Liver (tissue), 9 donors: Measurements from ENCODE around the gene RAB11A. TPM values are rescaled to one million over a fixed set of nuclear protein-coding genes. Genes with fewer than 3 reads are reported as not detected.

ENCODE experiments used
- DNase-seq: peaks from one replicate; pipeline ENCODE4 v3.0.0-alpha.2; 2017; ENCODE audit warnings: low spot score
- H3K27ac ChIP-seq, 2 donors: one replicate each; pipeline ENCODE4 v1.7.0; 2013; ENCODE audit warnings: inconsistent platforms in 2 of 2, low read length in 2 of 2, control low read depth in 1 of 2, low read depth in 1 of 2, mild to moderate bottlenecking in 1 of 2
- H3K27me3 ChIP-seq, 4 donors: one replicate each; pipeline versions ENCODE4 v1.6.1 to v1.7.0; 2013; ENCODE audit warnings: low read length in 3 of 4, inconsistent platforms in 1 of 4, mild to moderate bottlenecking in 1 of 4, moderate library complexity in 1 of 4; ENCODE audit not compliant: control insufficient read depth in 4 of 4, insufficient read depth in 4 of 4
- H3K36me3 ChIP-seq, 4 donors: one replicate each; pipeline versions ENCODE4 v1.6.1 to v1.7.0; 2013; ENCODE audit warnings: low read length in 3 of 4, mild to moderate bottlenecking in 3 of 4, low read depth in 1 of 4, moderate library complexity in 1 of 4; ENCODE audit not compliant: control insufficient read depth in 4 of 4, insufficient read depth in 3 of 4
- H3K4me1 ChIP-seq, 4 donors: one replicate each; pipeline versions ENCODE4 v1.6.1 to v1.7.0; 2013; ENCODE audit warnings: low read length in 3 of 4, mild to moderate bottlenecking in 3 of 4, moderate library complexity in 1 of 4; ENCODE audit not compliant: control insufficient read depth in 4 of 4, insufficient read depth in 4 of 4
- H3K4me3 ChIP-seq, 3 donors: one replicate each; pipeline versions ENCODE4 v1.6.1 to v1.7.0; 2013; ENCODE audit warnings: low read length in 3 of 3, control low read depth in 1 of 3, low read depth in 1 of 3, mild to moderate bottlenecking in 1 of 3
- H3K9ac ChIP-seq, 2 donors: one replicate each; pipeline ENCODE4 v1.7.0; 2013; ENCODE audit warnings: low read length in 2 of 2, mild to moderate bottlenecking in 2 of 2, moderate library complexity in 2 of 2, control low read depth in 1 of 2, low read depth in 1 of 2
- H3K9me3 ChIP-seq, 4 donors: one replicate each; pipeline versions ENCODE4 v1.6.1 to v1.7.0; 2013; ENCODE audit warnings: low read length in 3 of 4; ENCODE audit not compliant: control insufficient read depth in 4 of 4
- ATF3 ChIP-seq: IDR thresholded peaks from 2 replicates; pipeline ENCODE4 v1.6.1; 2016; ENCODE audit warnings: antibody characterized with exemption
- CTCF ChIP-seq: fragments of 150-350 bp; IDR thresholded peaks from 2 replicates; pipeline ENCODE4 v1.5.1; 2017; ENCODE audit warnings: improper control_type of control experiment, low read depth, low read length; ENCODE audit not compliant: missing input control
- EGR1 ChIP-seq, 2 donors: IDR thresholded peaks; 2 replicates each; pipeline ENCODE4 v1.6.1; 2016 to 2018; ENCODE audit warnings: antibody characterized with exemption in 2 of 2, low read depth in 2 of 2
- FOXA1 ChIP-seq: IDR thresholded peaks from 2 replicates; pipeline ENCODE4 v1.6.1; 2016; ENCODE audit warnings: antibody characterized with exemption
- GABPA ChIP-seq, 2 donors: IDR thresholded peaks in 1 of 2; conservative IDR thresholded peaks in 1 of 2; 2 replicates each; pipeline ENCODE4 v1.6.1; 2016; ENCODE audit warnings: antibody characterized with exemption in 2 of 2, mild to moderate bottlenecking in 1 of 2, moderate library complexity in 1 of 2
- HNF4A ChIP-seq, 2 donors: conservative IDR thresholded peaks; 2 replicates each; pipeline ENCODE4 v1.6.1; 2016; ENCODE audit warnings: antibody characterized with exemption in 2 of 2, mild to moderate bottlenecking in 2 of 2
- HNF4G ChIP-seq: IDR thresholded peaks from 2 replicates; pipeline ENCODE4 v1.6.1; 2016; ENCODE audit warnings: antibody characterized with exemption
- JUND ChIP-seq, 2 donors: IDR thresholded peaks; 2 replicates each; pipeline ENCODE4 v1.6.1; 2016; ENCODE audit warnings: antibody characterized with exemption in 2 of 2
- MAX ChIP-seq: IDR thresholded peaks from 2 replicates; pipeline ENCODE4 v1.6.1; 2016; ENCODE audit warnings: antibody characterized with exemption
- RAD21 ChIP-seq, 2 donors: IDR thresholded peaks; 2 replicates each; pipeline ENCODE4 v1.6.1; 2016; ENCODE audit warnings: antibody characterized with exemption in 2 of 2, mild to moderate bottlenecking in 2 of 2
- REST ChIP-seq: IDR thresholded peaks from 2 replicates; pipeline ENCODE4 v1.6.1; 2016; ENCODE audit warnings: antibody characterized with exemption, mild to moderate bottlenecking
- RXRA ChIP-seq, 2 donors: IDR thresholded peaks; 2 replicates each; pipeline ENCODE4 v1.6.1; 2017 to 2018; ENCODE audit warnings: antibody characterized with exemption in 2 of 2, mild to moderate bottlenecking in 1 of 2
- SP1 ChIP-seq: IDR thresholded peaks from 2 replicates; pipeline ENCODE4 v1.6.1; 2018; ENCODE audit warnings: antibody characterized with exemption, mild to moderate bottlenecking
- TAF1 ChIP-seq: conservative IDR thresholded peaks from 2 replicates; pipeline ENCODE4 v1.6.1; 2016; ENCODE audit warnings: antibody characterized with exemption, mild to moderate bottlenecking
- YY1 ChIP-seq: IDR thresholded peaks from 2 replicates; pipeline ENCODE4 v1.6.1; 2016; ENCODE audit warnings: antibody characterized with exemption, mild to moderate bottlenecking
- ZBTB33 ChIP-seq: IDR thresholded peaks from 2 replicates; pipeline ENCODE4 v1.6.1; 2016; ENCODE audit warnings: antibody characterized with exemption
- WGBS: extraction: QIAGEN DNeasy Blood & Tissue Kit; methylation state at CpG from one replicate; pipeline ENCODE4 v1.1.7; 2013; 5-methylcytosine and 5-hydroxymethylcytosine counted together
- polyA plus RNA-seq, 2 donors: library from polyadenylated mRNA; stranded (reverse) in 1 of 2; unstranded in 1 of 2; fragments of 200-250 nt in 1 of 2; fragments of >200 nt in 1 of 2; fragmentation: Nextera tagmentation in 1 of 2; extraction: Ambion mirVana in 1 of 2; gene quantifications; one replicate each; pipeline versions ENCODE4 v1.2.1 to v1.2.3, GENCODE V29; 2013 to 2015
- total RNA-seq, 2 donors: library from RNA; depleted of rRNA; stranded (reverse); fragments of >200 nt; gene quantifications; one replicate each; pipeline ENCODE4 v1.2.3, GENCODE V29; 2014
- donor health status: healthy.
- donor health status: healthy.
- donor health status: healthy.
- donor health status: healthy.
- donor health status: healthy.

The RAB11A gene
- total and polyA plus RNA-seq, 4 donors: 40.6 to 100 (median 81.7) TPM

GRCh38 chr15:65923264-65923663 is 54.0 kb downstream of the RAB11A start:
- no peak overlapping the region for H3K27ac ChIP-seq
- H3K9ac ChIP-seq: no peak overlapping the region
- no peaks in the 10 kb centered on the region for H3K36me3 ChIP-seq
- no peaks in the 10 kb centered on the region for H3K4me1 ChIP-seq
- no peaks in the 10 kb centered on the region for H3K27me3 ChIP-seq
- no peaks in the 10 kb centered on the region for H3K9me3 ChIP-seq
- TF ChIP-seq RAD21 (IDR thresholded peaks at IDR 0.05) (no peak), ATF3 (no peak), CTCF (no peak)
- H3K4me3 ChIP-seq: no peak overlapping the region
- 88% methylated on average over 5 of the region's 5 CpGs for WGBS
- DNase-seq: no peak

GRCh38 chr15:65924004-65924403 is 54.7 kb downstream of the RAB11A start:
- DNase-seq: no peak
- H3K9ac ChIP-seq: no peak overlapping the region
- H3K9me3 ChIP-seq: no peaks in the 10 kb centered on the region
- H3K4me3 ChIP-seq: no peak overlapping the region
- no peaks in the 10 kb centered on the region for H3K27me3 ChIP-seq
- WGBS: 92% methylated on average over 3 of the region's 3 CpGs
- no peak for TF ChIP-seq RAD21 (IDR thresholded peaks at IDR 0.05)
- TF ChIP-seq YY1: no peak
- no peaks in the 10 kb centered on the region for H3K4me1 ChIP-seq
- no peak overlapping the region for H3K27ac ChIP-seq
- H3K36me3 ChIP-seq: no peaks in the 10 kb centered on the region

- Histone ChIP-seq H3K36me3 (no peaks in the 10 kb centered on the region), H3K27ac (no peak overlapping the region), H3K27me3 (no peaks in the 10 kb centered on the region), H3K9ac (no peak overlapping the region), H3K9me3 (no peaks in the 10 kb centered on the region), H3K4me1 (no peaks in the 10 kb centered on the region), H3K4me3 (no peak overlapping the region)
- 98% methylated on average over 1 of the region's 1 CpG for WGBS
- TF ChIP-seq RAD21 (IDR thresholded peaks at IDR 0.05): no peak
- TF ChIP-seq FOXA1: no peak
- no peak for TF ChIP-seq REST
- no peak for TF ChIP-seq ATF3
- no peak for TF ChIP-seq SP1
- TF ChIP-seq HNF4G: no peak
- no peak for TF ChIP-seq JUND (IDR thresholded peaks at IDR 0.05)
- no peak for TF ChIP-seq TAF1
- no peak for TF ChIP-seq EGR1 (IDR thresholded peaks at IDR 0.05; ENCODE audit: low read depth in 2 of 2)
- no peak for TF ChIP-seq ZBTB33
- no peak for TF ChIP-seq HNF4A (conservative IDR thresholded peaks at IDR 0.05)
- TF ChIP-seq GABPA (IDR thresholded peaks at IDR 0.05 in 1 of 2, conservative IDR thresholded peaks at IDR 0.05 in 1 of 2): no peak
- TF ChIP-seq RXRA (IDR thresholded peaks at IDR 0.05): no peak
- no peak for TF ChIP-seq MAX
- no peak for TF ChIP-seq YY1
- no peak for DNase-seq
These were observed 56.0 kb downstream of the RAB11A start for GRCh38 chr15:65925338-65925737.
